NCI-H2107 treated with DMSO at 0.1 percent for 48 hours (cell line): ENCODE measurements around the gene KDM2B.

Experiments used
- DNase-seq: peaks from one replicate; lab custom pipeline; 2025; ENCODE audit not compliant: unreplicated experiment; lab: John Stamatoyannopoulos, UW

KDM2B gene

DNA sequence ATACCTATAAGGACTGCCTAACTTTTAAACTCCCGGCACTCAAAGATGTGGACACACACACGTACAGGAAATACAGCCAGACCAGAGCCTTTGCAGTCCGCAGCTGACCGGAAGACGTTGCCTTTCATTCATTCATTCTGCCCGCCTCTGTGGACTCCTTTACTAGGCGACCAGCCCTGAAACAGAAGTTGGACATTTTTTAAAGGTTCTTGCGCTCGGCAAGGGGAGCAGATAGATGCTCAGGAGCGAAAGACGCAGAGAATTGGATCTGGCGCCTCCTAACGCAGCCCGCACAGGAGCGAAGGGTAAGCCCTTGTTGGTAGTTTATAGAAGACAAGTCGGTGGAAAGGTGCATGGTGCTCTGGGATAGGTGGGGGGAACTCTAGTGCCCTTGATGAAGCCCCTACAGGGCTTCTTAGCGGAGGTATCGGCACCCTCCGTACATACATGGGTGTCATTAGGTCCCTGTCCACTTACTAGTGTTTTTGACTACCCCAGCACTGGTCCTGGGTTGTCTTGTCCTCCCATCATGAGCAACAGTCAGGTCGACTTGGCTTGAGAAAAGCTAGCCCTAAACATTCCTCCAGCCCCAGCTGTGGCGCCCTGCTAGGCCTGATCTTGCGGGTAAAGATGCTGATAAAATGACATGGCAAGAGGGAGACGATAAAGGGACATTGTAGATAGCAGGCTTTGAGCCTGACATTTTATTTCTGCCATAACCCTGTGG lies at the start of gene KDM2B:
TSS of gene KDM2B (minus strand) at position 65 of the 727 bp plus-strand sequence. CDS start 112 bp downstream, outside the sequence.
- no peak for DNase-seq

DNA sequence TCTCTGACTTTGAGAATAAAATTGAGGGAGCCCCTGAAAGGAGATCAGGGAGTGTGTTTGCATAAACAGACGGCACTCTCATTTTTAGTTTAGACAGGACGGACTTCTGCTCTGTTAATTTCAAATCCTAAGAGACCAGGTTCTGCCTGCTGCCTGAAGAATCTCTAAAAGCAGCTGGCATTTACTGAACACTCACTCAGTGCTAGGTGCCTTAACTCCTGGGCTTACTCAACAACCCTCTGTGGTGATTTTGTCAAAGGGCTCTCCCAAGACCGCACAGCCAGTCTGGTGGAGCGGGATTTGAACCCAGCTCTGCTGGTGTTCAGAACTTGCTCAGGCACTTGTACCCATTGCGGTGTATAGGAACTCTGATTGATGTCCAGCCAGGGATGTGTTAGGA lies 47.7 kb upstream of the KDM2B start:
- no peak for DNase-seq

DNA sequence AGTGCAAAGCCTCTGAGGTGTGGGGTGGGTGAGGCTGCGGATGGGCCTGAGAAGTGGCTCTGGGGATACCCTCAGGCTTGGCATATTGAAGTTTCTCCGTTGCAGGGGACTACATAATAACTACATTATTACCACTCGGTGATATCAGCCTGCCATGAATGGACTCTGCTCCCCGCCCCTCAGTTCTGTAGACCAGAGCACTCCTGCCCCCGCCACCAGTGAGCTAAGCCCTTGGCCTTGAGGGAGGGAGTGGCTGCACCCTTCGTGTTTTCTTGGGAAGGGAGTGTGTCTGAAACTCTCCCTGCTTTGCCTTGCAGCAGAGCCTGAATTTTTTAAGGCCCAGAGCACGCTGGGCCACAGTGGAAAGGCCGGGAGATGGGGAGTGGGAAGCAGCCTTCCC lies 47.2 kb upstream of the KDM2B start:
- no peak for DNase-seq

DNA sequence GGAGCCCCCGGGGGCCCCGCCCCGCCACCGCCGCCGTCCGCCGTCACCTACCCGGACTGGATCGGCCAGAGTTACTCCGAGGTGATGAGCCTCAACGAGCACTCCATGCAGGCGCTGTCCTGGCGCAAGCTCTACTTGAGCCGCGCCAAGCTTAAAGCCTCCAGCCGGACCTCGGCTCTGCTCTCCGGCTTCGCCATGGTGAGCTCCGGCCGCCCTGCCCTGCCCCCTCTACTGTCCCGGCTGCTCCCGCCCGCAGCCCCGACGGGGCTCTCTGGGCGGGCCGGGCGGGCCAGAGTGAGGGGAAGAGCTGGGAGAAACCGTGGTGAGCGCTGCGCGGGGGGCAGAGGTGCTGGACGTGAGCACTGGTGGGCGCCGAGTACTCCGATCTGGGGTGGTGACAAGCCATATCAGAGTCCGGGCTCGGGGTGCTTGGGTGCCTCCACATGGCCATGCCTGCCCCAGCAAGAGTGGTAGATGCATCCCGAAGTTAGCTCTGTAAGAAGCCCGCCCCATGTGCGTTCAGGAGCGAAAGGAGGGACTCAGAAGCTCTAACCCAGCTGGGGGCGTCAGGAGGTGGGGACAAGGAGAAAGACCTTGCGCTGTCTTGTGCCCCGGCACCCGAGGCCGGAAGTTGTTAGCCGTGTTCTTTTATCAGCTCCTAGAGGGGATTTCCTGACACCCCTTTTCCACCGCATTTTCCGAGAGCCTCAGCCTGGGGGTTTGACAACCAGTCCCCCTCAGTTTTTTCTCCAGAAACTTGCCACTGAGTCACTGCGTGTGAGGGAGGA lies 46.2 kb upstream of the KDM2B start:
- peak; percentile 38 for DNase-seq

DNA sequence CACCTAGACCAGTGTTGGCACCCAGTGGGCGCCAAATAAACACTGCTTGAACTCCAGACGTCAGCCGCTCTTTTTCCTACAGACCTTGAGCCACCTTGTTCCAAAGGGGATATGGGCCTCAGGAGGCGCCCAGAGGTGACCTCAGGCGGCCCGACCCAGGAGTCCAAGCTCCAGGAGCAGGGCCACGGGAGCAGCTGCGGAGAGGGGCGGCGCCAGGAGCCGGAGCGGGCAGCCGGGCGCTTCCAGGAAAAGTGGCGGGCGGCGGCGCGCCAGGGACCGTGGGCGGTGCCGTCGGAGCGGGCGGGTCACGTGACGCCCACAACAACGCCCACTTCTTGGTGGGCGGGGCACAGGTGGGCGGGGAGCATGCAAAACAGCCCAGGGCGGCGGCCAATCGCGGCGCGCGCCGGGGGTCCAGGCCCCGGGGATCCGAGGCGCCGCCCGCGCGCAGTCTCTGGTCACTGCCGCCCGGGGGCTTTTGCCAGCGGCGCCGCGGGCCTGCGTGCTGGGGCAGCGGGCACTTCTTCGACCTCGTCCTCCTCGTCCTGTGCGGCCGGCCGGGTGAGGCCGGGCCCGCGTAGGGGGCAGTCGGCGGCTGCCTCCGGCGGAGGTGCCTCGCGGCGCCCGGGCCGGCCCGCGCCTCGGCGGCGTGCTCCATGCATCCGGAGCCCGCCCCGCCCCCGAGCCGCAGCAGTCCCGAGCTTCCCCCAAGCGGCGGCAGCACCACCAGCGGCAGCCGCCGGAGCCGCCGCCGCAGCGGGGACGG lies 45.4 kb upstream of the KDM2B start, which contains the start of gene ORAI1:
TSS of gene ORAI1 (plus strand) at position 444 of the 766 bp plus-strand sequence.
- DNase-seq, result peak; percentile 81

DNA sequence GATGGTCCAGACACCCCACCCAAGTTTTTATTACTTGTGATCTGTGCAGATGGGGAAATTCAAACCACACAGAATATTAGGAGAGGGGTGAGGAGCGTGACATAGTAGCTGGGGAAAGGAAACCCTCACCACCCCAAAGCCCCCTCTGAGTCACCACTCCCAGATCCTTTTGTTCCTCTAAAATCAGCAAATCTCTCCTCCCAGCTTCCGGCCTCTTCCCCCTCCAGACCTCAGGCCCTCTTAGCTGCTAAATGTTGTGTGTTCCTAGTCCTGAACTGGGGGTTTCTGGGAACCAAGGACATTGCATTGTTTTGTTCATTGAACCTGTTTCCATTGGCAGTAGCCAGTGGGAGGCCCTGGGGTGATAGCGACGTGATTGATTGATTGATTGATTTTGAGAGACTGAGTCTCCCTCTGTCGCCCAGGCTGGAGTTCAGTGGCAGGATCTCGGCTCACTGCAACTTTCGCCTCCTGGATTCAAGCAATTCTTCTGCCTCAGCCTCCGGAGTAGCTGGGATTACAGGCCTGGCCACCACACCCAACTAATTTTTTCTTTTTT lies 39.6 kb upstream of the KDM2B start:
- no peak for DNase-seq

DNA sequence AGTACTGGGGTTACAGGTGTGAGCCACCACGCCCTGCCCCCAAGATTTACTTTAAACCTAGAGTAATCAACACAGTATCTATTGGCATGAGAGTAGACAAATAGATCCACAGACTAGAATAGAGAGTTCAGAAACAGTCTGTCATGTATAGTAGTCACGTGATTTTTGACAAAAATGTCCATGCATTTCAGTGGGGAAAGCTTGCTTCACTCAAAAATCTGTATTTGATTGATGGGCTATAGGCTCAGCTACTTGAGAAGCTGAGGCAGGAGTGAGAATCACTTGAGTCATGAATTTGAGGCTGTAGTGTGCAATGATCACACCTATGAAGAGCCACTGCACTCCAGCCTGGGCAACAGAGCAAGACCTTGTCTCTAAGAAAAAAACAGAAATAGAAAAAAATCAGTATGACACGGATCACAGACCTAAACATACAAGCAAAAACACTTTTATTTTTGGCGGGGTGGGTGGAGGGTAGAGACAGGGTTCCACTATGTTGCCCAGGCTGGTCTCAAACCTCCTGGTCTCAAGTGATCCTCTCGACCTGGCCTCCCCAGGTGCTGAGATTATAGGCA lies 37.9 kb upstream of the KDM2B start:
- DNase-seq, result no peak

DNA sequence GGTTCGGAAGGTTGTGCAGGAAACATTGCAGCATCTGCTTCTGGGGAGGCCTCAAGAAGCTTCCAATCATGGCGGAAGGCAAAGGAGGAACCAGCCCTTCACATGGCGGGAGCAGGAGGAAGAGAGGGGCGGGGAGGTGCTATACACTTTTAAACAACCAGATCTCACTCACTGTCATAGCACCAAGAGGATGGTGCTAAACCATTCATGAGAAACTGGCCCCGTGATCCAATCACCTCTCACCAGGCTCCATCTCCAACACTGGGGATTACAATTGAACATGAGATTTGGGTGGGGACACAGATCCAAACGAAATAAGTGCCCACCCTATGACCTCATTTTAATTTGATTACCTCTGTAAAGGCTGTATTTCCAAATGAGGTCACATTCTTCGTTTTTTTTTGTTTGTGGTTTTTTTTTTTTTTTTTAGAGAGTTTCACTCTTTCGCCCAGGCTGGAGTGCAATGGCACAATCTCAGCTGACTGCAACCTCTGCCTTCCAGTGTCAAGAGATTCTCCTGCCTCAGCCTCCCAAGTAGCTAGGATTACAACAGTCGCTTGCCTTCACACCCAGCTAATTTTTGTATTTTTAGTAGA lies 34.1 kb upstream of the KDM2B start:
- no peak for DNase-seq

DNA sequence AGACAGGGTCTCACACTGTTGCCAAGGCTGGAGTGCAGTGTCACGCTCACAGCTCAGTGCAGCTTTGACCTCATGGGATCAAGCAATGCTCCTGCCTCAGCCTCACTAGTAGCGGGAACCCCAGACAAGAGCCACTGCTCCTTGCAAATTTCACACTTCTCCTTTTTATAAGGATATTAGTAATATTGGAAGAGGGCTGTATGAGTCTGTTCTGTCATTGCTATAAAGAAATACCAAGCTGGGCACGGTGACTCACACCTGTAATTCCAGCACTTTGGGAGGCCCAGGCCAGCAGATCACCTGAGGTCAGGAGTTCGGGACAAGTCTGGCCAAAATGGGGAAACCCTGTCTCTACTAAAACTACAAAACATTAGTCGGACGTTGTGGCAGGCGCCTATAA lies 32.6 kb upstream of the KDM2B start:
- no peak for DNase-seq

DNA sequence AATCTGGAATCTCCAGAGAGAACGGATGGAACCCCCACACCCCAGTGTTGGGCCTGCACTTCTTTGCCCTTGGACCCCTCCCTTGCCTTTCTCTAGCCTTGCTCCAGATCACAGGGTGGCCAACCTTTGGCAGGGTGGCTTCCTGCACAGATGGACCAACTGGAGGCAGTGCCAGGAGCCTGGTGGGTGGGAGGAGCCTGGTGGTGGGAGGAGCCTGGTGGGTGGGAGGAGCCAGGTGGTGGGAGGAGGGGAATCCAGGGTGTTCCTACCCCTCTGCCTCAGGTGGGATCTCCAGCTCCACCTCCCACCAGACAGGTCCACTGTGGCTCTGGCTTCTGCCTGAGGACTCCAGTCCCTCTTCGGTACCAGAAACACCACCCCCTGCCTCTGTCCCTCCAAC lies 30.5 kb upstream of the KDM2B start:
- no peak for DNase-seq

DNA sequence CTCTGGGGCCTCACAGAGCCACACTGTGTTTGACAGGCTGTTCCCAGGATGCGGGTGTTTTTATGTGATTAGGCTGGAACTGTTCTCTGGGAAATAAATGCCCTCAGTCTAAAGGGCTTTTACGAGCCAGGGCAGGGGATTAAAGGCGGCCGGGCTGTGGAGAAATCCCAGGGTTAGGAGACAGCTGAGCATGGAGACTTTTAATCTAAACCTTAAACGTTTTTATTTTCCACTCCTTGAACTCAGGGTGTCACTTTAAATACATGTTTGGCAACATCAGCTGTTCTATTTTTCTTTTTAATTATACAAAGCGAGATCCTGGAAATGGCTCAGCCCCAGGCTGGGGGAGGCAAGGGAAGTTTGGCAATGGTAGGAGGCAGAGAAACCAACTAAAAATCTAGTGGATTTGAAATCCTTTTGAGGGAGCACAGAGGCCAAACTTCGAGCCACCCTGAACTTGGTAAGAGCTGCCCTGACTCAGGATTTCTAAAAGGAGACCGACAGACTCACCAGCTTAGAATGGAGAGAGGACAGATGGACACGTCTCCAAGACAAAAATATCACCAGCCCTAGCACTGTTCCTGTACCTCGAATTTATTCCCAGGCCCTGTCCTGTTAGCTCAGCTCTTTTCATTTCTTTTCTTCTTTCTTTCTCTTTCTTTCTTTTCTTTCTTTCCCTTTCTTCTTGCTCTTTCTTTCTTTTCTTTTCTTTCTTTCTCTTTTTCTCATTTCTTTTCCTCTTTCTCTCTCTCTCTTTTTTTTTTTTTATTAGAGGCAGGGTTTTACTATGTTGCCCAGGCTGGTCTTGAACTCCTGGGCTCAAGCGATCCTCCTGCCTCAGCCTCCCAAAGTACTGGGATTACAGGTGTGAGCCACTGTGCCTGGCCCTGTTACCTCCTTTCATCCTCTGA lies 29.7 kb upstream of the KDM2B start:
- DNase-seq, result no peak

DNA sequence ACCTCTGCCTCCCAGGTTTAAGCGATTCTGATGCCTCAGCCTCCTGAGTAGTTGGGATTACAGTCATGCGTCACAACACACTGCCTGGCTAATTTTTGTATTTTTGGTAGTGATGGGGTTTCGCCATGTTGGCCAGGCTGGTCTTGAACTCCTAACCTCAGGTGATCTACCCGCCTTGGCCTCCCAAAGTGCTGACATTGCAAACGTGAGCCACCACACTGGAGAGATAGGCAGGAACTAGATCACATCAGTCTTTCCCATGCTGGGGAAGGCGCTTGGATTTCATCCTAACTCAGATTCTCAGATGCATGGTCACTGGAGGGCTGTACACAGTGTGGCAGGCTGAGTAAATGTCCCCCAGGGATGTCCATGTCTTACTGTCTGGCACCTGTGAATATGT lies 27.5 kb upstream of the KDM2B start:
- DNase-seq, result no peak

DNA sequence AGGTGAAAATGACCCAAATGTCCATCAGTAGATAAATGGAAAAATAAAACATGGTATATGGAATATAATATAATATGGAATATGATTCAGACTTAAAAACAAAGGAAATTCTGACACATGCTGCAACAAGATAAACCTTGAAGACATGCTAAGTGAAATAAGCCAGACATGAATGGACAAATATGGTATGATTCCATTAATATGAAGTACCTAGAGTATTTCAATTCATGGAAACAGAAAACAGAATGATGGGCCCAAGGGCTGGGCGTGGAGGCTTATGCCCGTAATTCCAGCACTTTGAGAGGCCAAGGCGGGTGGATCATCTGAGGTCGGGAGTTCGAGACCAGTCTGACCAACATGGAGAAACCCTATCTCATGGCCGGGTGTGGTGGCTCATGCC lies 22.8 kb upstream of the KDM2B start:
- DNase-seq, result no peak

DNA sequence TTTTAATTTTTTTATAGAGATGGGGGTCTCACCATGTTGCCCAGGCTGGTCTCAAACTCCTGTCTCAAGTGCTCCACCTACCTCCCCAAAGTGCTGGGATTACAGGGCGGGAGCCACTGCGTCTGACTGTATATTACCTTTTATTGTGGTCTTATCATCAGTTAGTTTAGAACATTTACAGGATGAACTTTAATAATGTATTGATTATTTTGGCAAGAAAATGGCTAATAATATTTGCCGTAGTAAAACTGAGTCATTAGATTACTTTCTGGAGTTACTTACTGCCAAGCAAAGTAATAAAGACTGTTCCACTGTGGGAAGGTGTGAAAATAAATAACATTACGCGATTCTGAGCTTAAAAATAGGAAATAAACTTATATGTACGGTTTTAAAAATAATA lies 21.9 kb upstream of the KDM2B start:
- no peak for DNase-seq

DNA sequence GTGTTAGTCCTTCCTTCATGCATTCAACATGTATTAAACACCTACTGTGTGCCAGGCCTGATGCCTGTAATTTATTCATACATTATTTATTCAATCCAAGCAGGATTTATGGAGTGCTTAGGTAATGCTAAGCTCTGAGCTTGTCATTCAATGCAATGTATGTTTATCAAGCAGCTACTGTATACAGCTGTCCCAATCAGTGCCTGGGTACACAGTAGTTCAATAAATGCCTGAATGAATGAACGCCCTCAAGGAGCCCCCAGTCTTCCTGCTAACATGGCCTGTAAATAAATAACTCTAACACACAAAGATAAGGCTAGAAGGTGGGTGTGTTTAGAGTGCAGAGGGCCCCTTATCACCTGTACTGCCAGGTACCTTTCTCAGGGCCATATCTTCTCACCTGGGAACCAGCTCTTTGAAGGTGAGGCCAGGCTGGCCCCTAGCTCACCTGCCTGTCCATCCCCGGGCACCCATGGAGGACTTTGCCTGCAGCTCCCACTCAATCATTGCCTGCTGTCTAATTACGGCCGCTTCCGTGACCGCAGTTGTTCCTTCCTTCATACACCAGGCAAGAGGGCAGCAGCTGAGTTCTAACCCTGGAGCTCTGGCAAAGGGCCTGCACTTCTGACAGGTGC lies 20.0 kb upstream of the KDM2B start:
- DNase-seq, result no peak

DNA sequence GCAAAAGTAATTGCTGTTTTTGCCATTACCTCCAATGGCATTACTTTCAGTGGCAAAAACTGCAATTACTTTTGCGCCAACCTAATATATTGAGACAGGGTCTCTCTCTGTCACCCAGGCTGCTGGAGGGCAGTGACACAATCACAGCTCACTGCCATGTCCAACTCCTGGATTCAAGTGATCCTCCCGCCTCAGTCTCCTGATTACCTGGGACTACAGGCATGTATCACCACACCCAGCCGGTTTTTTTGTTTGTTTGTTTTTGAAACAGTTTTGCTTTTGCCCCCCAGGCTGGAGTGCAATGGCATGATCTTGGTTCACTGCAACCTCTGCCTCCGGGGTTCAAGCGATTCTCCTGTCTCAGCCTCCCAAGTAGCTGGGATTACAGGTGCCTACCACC lies 15.7 kb upstream of the KDM2B start:
- no peak for DNase-seq

DNA sequence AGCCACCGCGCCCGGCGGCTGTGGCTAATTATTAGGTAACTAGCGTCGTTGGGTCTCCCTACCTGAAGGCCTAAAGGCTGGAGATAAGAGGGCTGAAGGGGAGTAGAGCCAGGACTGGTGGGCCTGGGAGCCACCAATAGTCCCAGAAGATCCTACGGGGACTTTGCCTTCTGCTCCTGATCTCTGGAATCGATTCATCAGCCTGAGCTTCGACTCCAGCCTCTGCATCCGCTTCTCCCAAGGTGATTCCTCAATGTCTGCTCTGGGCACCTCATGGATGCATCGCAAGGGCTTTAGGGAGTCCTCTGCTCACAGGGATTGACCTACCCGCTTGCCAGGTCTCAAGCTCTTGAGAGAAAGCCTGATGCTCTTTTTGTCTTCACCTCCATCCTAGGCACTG lies 14.7 kb upstream of the KDM2B start:
- DNase-seq, result no peak

DNA sequence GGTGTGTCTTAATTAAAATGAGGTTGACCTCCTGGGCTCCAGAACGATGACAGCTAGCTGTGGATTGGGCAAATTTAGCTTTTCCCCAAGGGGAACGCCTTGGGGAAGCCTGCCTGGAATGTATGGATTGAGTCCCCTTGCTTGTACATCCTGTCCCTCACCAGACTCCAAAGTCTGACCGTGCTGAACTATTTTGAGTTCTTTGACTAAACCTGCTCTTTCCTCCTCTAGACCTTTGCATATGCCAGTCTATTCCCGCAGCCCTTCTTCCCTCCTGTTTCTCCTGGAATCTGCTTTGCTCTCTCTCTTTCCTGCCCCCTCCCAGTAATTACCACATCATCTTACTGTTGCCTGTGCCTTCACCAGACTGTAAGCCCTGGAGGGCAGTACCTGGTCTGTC lies 11.5 kb upstream of the KDM2B start:
- DNase-seq, result no peak

DNA sequence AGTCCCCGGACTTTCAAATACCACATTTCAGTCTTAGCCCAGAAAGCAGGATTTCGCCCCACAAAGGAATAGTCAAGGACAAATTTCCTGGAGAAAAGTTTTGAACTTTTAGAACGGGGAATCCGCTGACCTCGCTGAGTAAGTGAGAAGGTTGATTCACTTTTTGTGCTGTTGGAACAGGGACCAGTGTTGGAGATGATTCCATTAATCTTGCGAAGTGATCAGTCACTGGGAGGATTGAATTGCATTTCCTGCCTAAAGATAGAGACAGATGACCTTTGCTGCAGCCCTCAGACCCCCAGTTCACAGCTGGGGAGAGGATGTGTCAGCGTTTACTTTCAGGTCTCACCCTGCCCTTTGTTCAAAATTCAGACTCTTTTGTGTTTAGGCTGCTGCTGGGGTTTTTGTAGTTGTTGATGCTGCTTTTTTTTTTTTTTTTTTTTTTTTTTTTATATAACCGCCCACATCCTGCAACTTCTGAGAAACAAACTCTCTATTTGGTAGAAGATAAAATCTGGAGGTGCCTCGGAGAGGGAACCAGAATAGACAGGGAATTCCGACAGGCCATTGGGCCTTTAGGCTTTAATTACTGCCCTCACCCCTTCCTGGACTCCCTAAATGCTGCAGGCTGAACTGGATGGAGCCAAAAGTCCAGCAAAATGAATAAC lies 9.8 kb upstream of the KDM2B start:
- DNase-seq, result no peak
